A375 (cell line): ENCODE data around the gene ERLIN1. TPM values are rescaled to one million over a fixed set of nuclear protein-coding genes. Genes with fewer than 3 reads are reported as not detected.

Source experiments
- total RNA-seq: library from RNA; depleted of rRNA; stranded (reverse); fragments of >200 nt; shearing (Covaris generic); gene quantifications from 2 replicates; pipeline ENCODE4 v1.2.3, GENCODE V29; 2014; rRNA removed

ERLIN1 gene
- total RNA-seq = 28.1 and 33.7 TPM in 2 replicates

DNA sequence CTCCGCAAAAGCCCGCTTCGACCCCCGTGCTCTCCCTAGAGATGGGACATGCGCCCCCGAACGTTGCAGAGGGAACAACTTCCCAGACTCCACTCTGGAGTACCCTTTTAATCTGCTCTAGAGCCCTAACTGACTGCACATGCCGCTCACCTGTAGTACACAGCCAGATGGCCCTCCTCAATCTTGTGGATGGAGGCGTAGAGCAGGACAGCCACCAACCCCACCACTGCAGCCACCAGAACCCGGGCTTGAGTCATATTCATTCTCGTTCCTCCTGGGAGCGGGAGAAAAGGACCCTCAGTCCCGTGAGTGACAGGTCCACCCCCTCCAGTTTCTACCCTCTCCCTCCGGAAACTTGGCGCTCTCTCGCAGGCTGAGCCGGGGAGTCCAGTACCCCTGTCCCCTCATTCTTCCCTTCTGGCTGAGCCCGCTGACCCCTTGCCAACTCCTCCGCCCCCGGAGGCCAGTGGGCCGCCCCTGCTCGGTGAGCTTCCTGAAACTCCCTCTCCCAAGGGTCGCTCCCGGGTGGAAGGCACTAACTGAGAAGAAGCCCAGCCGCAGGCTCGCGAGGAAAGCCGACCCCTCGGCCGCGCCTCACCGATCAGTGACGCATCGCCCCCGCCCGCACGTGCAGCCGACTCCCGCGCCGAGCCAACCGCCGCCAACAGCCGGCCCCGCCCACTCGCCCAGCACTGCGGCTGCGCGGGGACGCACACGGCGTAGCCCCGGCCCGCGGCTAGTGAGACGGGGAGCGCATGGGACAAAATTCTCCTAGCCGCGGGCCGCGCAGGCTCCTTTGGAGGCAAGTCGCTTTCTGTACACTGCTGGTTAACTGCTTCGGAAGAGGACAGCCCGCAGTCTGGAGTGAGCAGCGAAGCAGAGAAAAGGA is at the start of gene ERLIN1:
Gene ERLIN1, minus strand, starts transcription at position 666 of the 889 bp plus-strand sequence. Its CDS starts 403 bp downstream, at position 263.

Other genes with a start within 250 kb of the ERLIN1 start
- gene DNMBP, start 176.1 kb downstream of the ERLIN1 start, total RNA-seq = 20.4 and 21.1 TPM in 2 replicates
- gene CPN1, start 104.2 kb downstream of the ERLIN1 start, total RNA-seq = 8.6 and 11.1 TPM in 2 replicates
- gene CHUK, start 43.6 kb upstream of the ERLIN1 start, total RNA-seq = 21.1 and 26.3 TPM in 2 replicates
- 30.1 and 32.4 TPM in 2 replicates for gene CWF19L1, start 81.6 kb upstream of the ERLIN1 start, total RNA-seq
- 42.4 and 45.3 TPM in 2 replicates for gene BLOC1S2, start 100.7 kb upstream of the ERLIN1 start, total RNA-seq
- not detected in 2 replicates for gene PKD2L1, start 144.2 kb upstream of the ERLIN1 start, total RNA-seq
- 113 and 114 TPM in 2 replicates for gene SCD, start 161.2 kb upstream of the ERLIN1 start, total RNA-seq